Left lung (tissue), 10 donors: ENCODE results near the gene NCK2. TPM values are rescaled to one million over a fixed set of nuclear protein-coding genes. Genes with fewer than 3 reads are reported as not detected.

Experiments
- ATAC-seq: fragments of 200-7000 bp; cut with Tn5 transposase; one replicate; pipeline ENCODE4 v1.9.1; 2020; ENCODE audit warnings: moderate library complexity
- DNase-seq, 4 donors: peaks; one replicate each; pipeline ENCODE4 v3.0.0-alpha.2; 2013 to 2020
- H3K27ac ChIP-seq, 2 donors: fragments of 200-600 bp; sonication (generic) in 1 of 2; one replicate each; pipeline versions ENCODE4 v1.5.0 to v1.8.0; 2020 to 2021
- H3K27me3 ChIP-seq, 2 donors: fragments of 200-600 bp; sonication (generic) in 1 of 2; one replicate each; pipeline versions ENCODE4 v1.5.0 to v1.8.0; 2020 to 2021
- H3K36me3 ChIP-seq, 2 donors: fragments of 200-600 bp; sonication (generic) in 1 of 2; one replicate each; pipeline versions ENCODE4 v1.5.0 to v1.8.0; 2020 to 2021
- H3K4me1 ChIP-seq, 2 donors: fragments of 200-600 bp; one replicate each; pipeline ENCODE4 v1.8.0; 2021
- H3K4me3 ChIP-seq, 2 donors: fragments of 200-600 bp; sonication (generic) in 1 of 2; one replicate each; pipeline versions ENCODE4 v1.5.0 to v1.8.0; 2020 to 2021; ENCODE audit warnings: mild to moderate bottlenecking in 1 of 2
- H3K9me3 ChIP-seq, 2 donors: fragments of 200-600 bp; sonication (generic) in 1 of 2; one replicate each; pipeline versions ENCODE4 v1.5.0 to v1.8.0; 2020 to 2021
- CTCF ChIP-seq, 2 donors: fragments of 200-600 bp; sonication (generic) in 1 of 2; IDR thresholded peaks; one replicate each; pipeline versions ENCODE4 v1.5.0 to v1.8.0; 2021; ENCODE audit warnings: antibody characterized with exemption in 2 of 2
- intact Hi-C, 2 donors: fragments of 100-400 bp; cut with DNase I; formaldehyde crosslinking; loops; one replicate each; pipeline versions ENCODE4 v1.11.2 to v1.14.2; 2022
- polyA plus RNA-seq, 6 donors: library from polyadenylated mRNA; unstranded; fragments of 120-200 nt; gene quantifications; one replicate each; pipeline ENCODE4 v1.2.1, GENCODE V29; 2013; ENCODE audit not compliant: insufficient read length in 6 of 6
- total RNA-seq, 2 donors: library from RNA; stranded (reverse); fragmentation: NEBNext Ultra II Directional; extraction: Animal tissue kit (Norgen Biotek cat#: 25700); gene quantifications; one replicate each; pipeline ENCODE4 v1.2.1, GENCODE V29; 2021
- donor health status: DM: no; HTN: yes; CAD: no.
- donor health status: DM: no; HTN: no; CAD: no.

NCK2 gene
- total and polyA plus RNA-seq, 8 donors, result 37.6 to 88.5 (median 71.7) TPM

GRCh38 chr2:105815401-105815800, 70.7 kb downstream of the NCK2 start:
- Histone ChIP-seq H3K27me3 (no peaks in the 10 kb centered on the region), H3K4me3 (no peak overlapping the region), H3K36me3 (peaks cover 0 to 13% of the 10 kb centered on the region in 2 donors), H3K9me3 (no peaks in the 10 kb centered on the region), H3K27ac (no peak overlapping the region), H3K4me1 (peaks cover 15 to 20% of the 10 kb centered on the region in 2 donors)
- intact Hi-C loops, result no loop called here
- ATAC-seq (peak; percentile 27), DNase-seq (no peak)
- TF ChIP-seq CTCF (IDR thresholded peaks at IDR 0.05), result no peak

GRCh38 chr2:105820151-105820550, 75.4 kb downstream of the NCK2 start:
- ATAC-seq (no peak), DNase-seq (no peak)
- intact Hi-C loops, result no loop called here
- no peaks in the 10 kb centered on the region for H3K9me3 ChIP-seq
- no peaks in the 10 kb centered on the region for H3K27me3 ChIP-seq
- peaks cover 0 to 28% of the 10 kb centered on the region in 2 donors for H3K4me1 ChIP-seq
- H3K36me3 ChIP-seq, result peaks cover 0 to 13% of the 10 kb centered on the region in 2 donors
- TF ChIP-seq CTCF (IDR thresholded peaks at IDR 0.05), result no peak
- H3K4me3 ChIP-seq, result no peak overlapping the region
- H3K27ac ChIP-seq, result peak overlapping the region in 1 of 2 donors; percentile 69

- Histone ChIP-seq H3K9me3 (no peaks in the 10 kb centered on the region), H3K36me3 (peaks cover 0 to 13% of the 10 kb centered on the region in 2 donors), H3K27me3 (no peaks in the 10 kb centered on the region), H3K4me1 (peaks cover 0 to 28% of the 10 kb centered on the region in 2 donors), H3K27ac (peak overlapping the region in 1 of 2 donors; percentile 69), H3K4me3 (no peak overlapping the region)
- TF ChIP-seq CTCF (IDR thresholded peaks at IDR 0.05), result no peak
- DNase-seq (no peak), ATAC-seq (no peak)
- intact Hi-C loops, result no loop called here
Measured at GRCh38 chr2:105820691-105821090, 76.0 kb downstream of the NCK2 start.

- Histone ChIP-seq H3K4me1 (peaks cover 0 to 28% of the 10 kb centered on the region in 2 donors), H3K36me3 (peaks cover 0 to 8% of the 10 kb centered on the region in 2 donors), H3K27ac (peak overlapping the region in 1 of 2 donors; percentile 69), H3K9me3 (no peaks in the 10 kb centered on the region), H3K27me3 (no peaks in the 10 kb centered on the region), H3K4me3 (no peak overlapping the region)
- intact Hi-C loops, result no loop called here
- no peak for TF ChIP-seq CTCF (IDR thresholded peaks at IDR 0.05)
- ATAC-seq (no peak), DNase-seq (no peak)
Measured at GRCh38 chr2:105821428-105822125, 76.9 kb downstream of the NCK2 start.

GRCh38 chr2:105822186-105822585, 77.5 kb downstream of the NCK2 start:
- H3K4me1 ChIP-seq, result peaks cover 0 to 28% of the 10 kb centered on the region in 2 donors
- TF ChIP-seq CTCF (IDR thresholded peaks at IDR 0.05), result no peak
- H3K27ac ChIP-seq, result peak overlapping the region in 1 of 2 donors; percentile 69

More at GRCh38 chr2:105822186-105822585, 77.5 kb downstream of the NCK2 start:
- Histone ChIP-seq H3K36me3 (peaks cover 0 to 2% of the 10 kb centered on the region in 2 donors), H3K4me3 (no peak overlapping the region), H3K9me3 (no peaks in the 10 kb centered on the region), H3K27me3 (no peaks in the 10 kb centered on the region)
- peak; percentile 18 for ATAC-seq
- peak in 1 of 4 donors; percentile 68 for DNase-seq
- intact Hi-C loops, result no loop called here
